Right renal pelvis (tissue), 4 donors: ENCODE results near the gene BAD. TPM values are rescaled to one million over a fixed set of nuclear protein-coding genes. Genes with fewer than 3 reads are reported as not detected.
A peak's percentile ranks its signal among the peaks of the same experiment; 100 is the strongest.

ENCODE experiments used
- DNase-seq, 4 donors: peaks; one replicate each; pipeline ENCODE4 v3.0.0-alpha.2; 2013; ENCODE audit warnings: low read depth in 4 of 4, low spot score in 3 of 4, missing footprints in 1 of 4
- polyA plus RNA-seq, 4 donors: library from polyadenylated mRNA; unstranded; fragments of 120-200 nt; gene quantifications; one replicate each; pipeline ENCODE4 v1.2.1, GENCODE V29; 2013; ENCODE audit not compliant: insufficient read length in 4 of 4

Gene BAD
- polyA plus RNA-seq, 4 donors: 44.2 to 69.5 (median 49.2) TPM

- DNase-seq: no peak
These were observed 13.4 kb upstream of the BAD start for GRCh38 chr11:64297699-64298358.

GRCh38 chr11:64296830-64297698 is 12.6 kb upstream of the BAD start:
- no peak for DNase-seq

- DNase-seq: no peak
These were observed 11.8 kb upstream of the BAD start for GRCh38 chr11:64296236-64296635.

- no peak for DNase-seq
These were observed 11.3 kb upstream of the BAD start for GRCh38 chr11:64295760-64296159.

- no peak for DNase-seq
These were observed 10.3 kb upstream of the BAD start for GRCh38 chr11:64294774-64295173.

- DNase-seq: no peak
These were observed 8.2 kb upstream of the BAD start for GRCh38 chr11:64292460-64293254.

GRCh38 chr11:64291752-64292459 is 7.4 kb upstream of the BAD start:
- DNase-seq: no peak

- no peak for DNase-seq
These were observed 6.8 kb upstream of the BAD start, which contains the start of gene KCNK4 for GRCh38 chr11:64291262-64291751. KCNK4 (plus strand) TSS chr11:64291302; CDS start chr11:64293019, 1,717 bp downstream.

- no peak for DNase-seq
These were observed 6.1 kb upstream of the BAD start for GRCh38 chr11:64290352-64291261.

GRCh38 chr11:64289002-64289564 is 4.6 kb upstream of the BAD start:
- no peak for DNase-seq

- no peak for DNase-seq
These were observed 3.9 kb upstream of the BAD start for GRCh38 chr11:64288353-64288750.

- DNase-seq: no peak
These were observed 3.3 kb upstream of the BAD start for GRCh38 chr11:64287676-64288352.

- no peak for DNase-seq
These were observed 2.3 kb upstream of the BAD start for GRCh38 chr11:64286801-64287159.

- DNase-seq: no peak
These were observed 1.7 kb upstream of the BAD start for GRCh38 chr11:64285885-64286800.

- DNase-seq: peak in 3 of 4 donors; percentile 74 to 87 (median 77)
These were observed 758 bp upstream of the BAD start, which contains the start of gene GPR137 for GRCh38 chr11:64284962-64285884. GPR137 (plus strand) TSS chr11:64285848; CDS start chr11:64286525, 677 bp downstream.

- DNase-seq: no peak
These were observed 1.4 kb downstream of the BAD start for GRCh38 chr11:64283092-64283491.
